ENCODE data around the gene HLTF.
A peak's percentile ranks its signal among the peaks of the same experiment; 100 is the strongest.

HLTF gene

GRCh38 chr3:149129326-149130205 lies 43.2 kb upstream of the HLTF start, which contains the start of gene HPS3 (continued):
- TF ChIP-seq ZNF18 (tag by site-specific recombination; IDR thresholded peaks at IDR 0.05) (no peak), SCRT2 (tag by site-specific recombination; IDR thresholded peaks at IDR 0.05) (peak; percentile 51; the same call in 1 of the 2 replicates), OVOL3 (tag by site-specific recombination; IDR thresholded peaks at IDR 0.05) (no peak), ZNF362 (tag by site-specific recombination; IDR thresholded peaks at IDR 0.05) (no peak), ZSCAN16 (tag by site-specific recombination; IDR thresholded peaks at IDR 0.05) (no peak), TCF7L2 (IDR thresholded peaks at IDR 0.05; ENCODE audit: borderline replicate concordance, low read depth, low read length) (no peak), ZNF596 (tag by site-specific recombination; IDR thresholded peaks at IDR 0.05) (no peak), ZNF558 (tag by site-specific recombination; IDR thresholded peaks at IDR 0.05) (no peak), ZNF514 (tag by site-specific recombination; IDR thresholded peaks at IDR 0.05) (no peak), ZNF670 (tag by site-specific recombination; IDR thresholded peaks at IDR 0.05; ENCODE audit: low read depth) (no peak), ZNF37A (tag by site-specific recombination; IDR thresholded peaks at IDR 0.05) (no peak), TRIM28 (IDR thresholded peaks at IDR 0.05; ENCODE audit: borderline replicate concordance, low read length) (peak; percentile 18; the same call in 1 of the 2 replicates), ZNF660 (tag by site-specific recombination; IDR thresholded peaks at IDR 0.05) (0 out of 2 replicates have a peak, but pooled peaks have one; percentile 9), ZNF274 (IDR thresholded peaks at IDR 0.05; ENCODE audit: low read length) (no peak), ZNF274 (tag by site-specific recombination; IDR thresholded peaks at IDR 0.05; ENCODE audit: borderline replicate concordance) (no peak), ZNF423 (tag by site-specific recombination; IDR thresholded peaks at IDR 0.05) (no peak), BCL11A (tag by site-specific recombination; IDR thresholded peaks at IDR 0.05; ENCODE audit: low read depth) (no peak), KLF7 (tag by site-specific recombination; IDR thresholded peaks at IDR 0.05; ENCODE audit: borderline replicate concordance) (peak; percentile 79), PRDM10 (tag by site-specific recombination; IDR thresholded peaks at IDR 0.05) (peak; percentile 13; the same call in 1 of the 2 replicates), ZBTB11 (tag by site-specific recombination; conservative IDR thresholded peaks at IDR 0.05; ENCODE audit: low read depth) (peak; percentile 72), SP3 (tag by site-specific recombination; IDR thresholded peaks at IDR 0.05) (peak; percentile 77), ZNF26 (tag by site-specific recombination; IDR thresholded peaks at IDR 0.05) (no peak), ZNF645 (tag by site-specific recombination; IDR thresholded peaks at IDR 0.05) (no peak), ZNF155 (tag by site-specific recombination; IDR thresholded peaks at IDR 0.05) (no peak), ZNF629 (tag by site-specific recombination; IDR thresholded peaks at IDR 0.05) (peak; percentile 43; the same call in 1 of the 2 replicates)
